SU-DHL-6 (cell line): ENCODE data around the gene FAIM.

Experiments
- H2AFZ ChIP-seq: fragments of 200-600 bp; sonication (generic); 2 replicates; pipeline ENCODE4 v1.6.1; 2014; ENCODE audit warnings: low read depth, mild to moderate bottlenecking, moderate library complexity, mixed read lengths, antibody characterized with exemption, low read length; ENCODE audit not compliant: severe bottlenecking
- H3F3A ChIP-seq: fragments of 200-600 bp; shearing (Covaris generic); 2 replicates; pipeline ENCODE4 v1.6.0; 2016; ENCODE audit warnings: antibody characterized with exemption, mild to moderate bottlenecking; ENCODE audit not compliant: insufficient read depth
- H3K27ac ChIP-seq: fragments of 200-600 bp; sonication (generic); 2 replicates; pipeline ENCODE4 v1.5.1; 2016; ENCODE audit warnings: low read depth, mild to moderate bottlenecking, low read length, moderate library complexity, mixed read lengths
- H3K27me3 ChIP-seq: fragments of 200-600 bp; sonication (generic), shearing (Covaris generic); 2 replicates; pipeline ENCODE4 v1.6.0; 2014; ENCODE audit warnings: mild to moderate bottlenecking, low read length
- H3K36me3 ChIP-seq: fragments of 200-600 bp; sonication (generic); 2 replicates; pipeline ENCODE4 v1.6.1; 2014; ENCODE audit warnings: mild to moderate bottlenecking, low read length, mixed read lengths
- H3K4me2 ChIP-seq: fragments of 300-600, 200-600 bp; shearing (Covaris generic), sonication (generic); 2 replicates; pipeline ENCODE4 v1.6.0; 2014; ENCODE audit warnings: low read length, low read depth, mild to moderate bottlenecking; ENCODE audit not compliant: poor library complexity, severe bottlenecking
- H3K4me3 ChIP-seq: fragments of 200-600 bp; sonication (generic); 2 replicates; pipeline ENCODE4 v1.5.1; 2014; ENCODE audit warnings: antibody characterized with exemption, low read length, mild to moderate bottlenecking, mixed read lengths; ENCODE audit not compliant: insufficient read depth, poor library complexity, severe bottlenecking
- H3K79me2 ChIP-seq: fragments of 200-600 bp; sonication (generic); 2 replicates; pipeline ENCODE4 v1.6.1; 2014; ENCODE audit warnings: mild to moderate bottlenecking, low read length, moderate library complexity; ENCODE audit not compliant: insufficient read depth
- H3K9ac ChIP-seq: fragments of 200-600 bp; sonication (generic); 2 replicates; pipeline ENCODE4 v1.7.0; 2014; ENCODE audit warnings: mild to moderate bottlenecking, low read length
- H3K9me2 ChIP-seq: fragments of 200-600 bp; sonication (generic); replicated peaks from 2 replicates; pipeline ENCODE4 v1.6.1; 2014; ENCODE audit warnings: low read length; ENCODE audit not compliant: insufficient read depth
- H3K9me3 ChIP-seq: fragments of 200-600 bp; sonication (generic); 2 replicates; pipeline ENCODE4 v1.6.1; 2014; ENCODE audit warnings: low read length, mixed read lengths; ENCODE audit not compliant: insufficient read depth
- H4K20me1 ChIP-seq: fragments of 200-600 bp; sonication (generic); 2 replicates; pipeline ENCODE4 v1.6.1; 2014; ENCODE audit warnings: low read depth, mild to moderate bottlenecking, antibody characterized with exemption, low read length, moderate library complexity, mixed read lengths
- EZH2phosphoT487 ChIP-seq: fragments of 200-600 bp; sonication (generic), shearing (Covaris generic); conservative IDR thresholded peaks from 2 replicates; pipeline ENCODE4 v1.6.1; 2018; ENCODE audit warnings: mild to moderate bottlenecking, antibody characterized with exemption, low read length, moderate library complexity, mixed read lengths
- TF ChIP-seq, protein P1 (sequence below): fragments of 200-600 bp; sonication (generic); IDR thresholded peaks from one replicate; pipeline ENCODE4 v1.5.1; 2017; ENCODE audit warnings: antibody characterized with exemption, mild to moderate bottlenecking, low read length, moderate library complexity; ENCODE audit not compliant: insufficient read depth, poor library complexity, severe bottlenecking

The FAIM gene

DNA sequence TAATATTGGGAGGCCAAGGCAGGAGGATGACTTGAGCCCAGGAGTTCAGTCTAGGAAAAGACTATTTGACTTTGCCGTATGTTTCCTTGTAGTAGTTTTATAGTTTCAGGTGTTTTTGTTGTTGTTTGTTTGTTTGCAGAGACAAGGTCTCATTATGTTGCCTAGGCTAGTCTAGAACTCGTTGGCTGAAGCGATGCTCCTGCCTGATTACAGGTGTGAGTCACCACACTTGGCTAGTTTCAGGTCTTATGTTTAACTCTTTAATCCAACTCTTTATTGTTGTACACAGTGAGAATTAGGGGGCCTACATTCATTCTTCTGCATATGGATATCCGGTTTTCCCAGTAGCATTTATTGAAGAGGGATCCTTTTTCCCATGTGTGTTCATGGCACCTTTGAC lies 32.0 kb downstream of the FAIM start:
- no peaks in the 10 kb centered on the region for H3K9me2 ChIP-seq
- H3K79me2 ChIP-seq: no peaks in the 10 kb centered on the region
- H3K4me3 ChIP-seq: no peak overlapping the region
- no peak overlapping the region for H3K27ac ChIP-seq
- H3K36me3 ChIP-seq: no peaks in the 10 kb centered on the region
- no peaks in the 10 kb centered on the region for H3K9me3 ChIP-seq
- H2AFZ ChIP-seq: no peak overlapping the region
- H3F3A ChIP-seq: no peaks in the 10 kb centered on the region
- TF ChIP-seq EZH2phosphoT487: no peak
- TF ChIP-seq, protein P1, sequence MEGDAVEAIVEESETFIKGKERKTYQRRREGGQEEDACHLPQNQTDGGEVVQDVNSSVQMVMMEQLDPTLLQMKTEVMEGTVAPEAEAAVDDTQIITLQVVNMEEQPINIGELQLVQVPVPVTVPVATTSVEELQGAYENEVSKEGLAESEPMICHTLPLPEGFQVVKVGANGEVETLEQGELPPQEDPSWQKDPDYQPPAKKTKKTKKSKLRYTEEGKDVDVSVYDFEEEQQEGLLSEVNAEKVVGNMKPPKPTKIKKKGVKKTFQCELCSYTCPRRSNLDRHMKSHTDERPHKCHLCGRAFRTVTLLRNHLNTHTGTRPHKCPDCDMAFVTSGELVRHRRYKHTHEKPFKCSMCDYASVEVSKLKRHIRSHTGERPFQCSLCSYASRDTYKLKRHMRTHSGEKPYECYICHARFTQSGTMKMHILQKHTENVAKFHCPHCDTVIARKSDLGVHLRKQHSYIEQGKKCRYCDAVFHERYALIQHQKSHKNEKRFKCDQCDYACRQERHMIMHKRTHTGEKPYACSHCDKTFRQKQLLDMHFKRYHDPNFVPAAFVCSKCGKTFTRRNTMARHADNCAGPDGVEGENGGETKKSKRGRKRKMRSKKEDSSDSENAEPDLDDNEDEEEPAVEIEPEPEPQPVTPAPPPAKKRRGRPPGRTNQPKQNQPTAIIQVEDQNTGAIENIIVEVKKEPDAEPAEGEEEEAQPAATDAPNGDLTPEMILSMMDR: no peak
- H4K20me1 ChIP-seq: no peaks in the 10 kb centered on the region
- H3K4me2 ChIP-seq: no peak overlapping the region
- no peak overlapping the region for H3K9ac ChIP-seq
- H3K27me3 ChIP-seq: no peaks in the 10 kb centered on the region

DNA sequence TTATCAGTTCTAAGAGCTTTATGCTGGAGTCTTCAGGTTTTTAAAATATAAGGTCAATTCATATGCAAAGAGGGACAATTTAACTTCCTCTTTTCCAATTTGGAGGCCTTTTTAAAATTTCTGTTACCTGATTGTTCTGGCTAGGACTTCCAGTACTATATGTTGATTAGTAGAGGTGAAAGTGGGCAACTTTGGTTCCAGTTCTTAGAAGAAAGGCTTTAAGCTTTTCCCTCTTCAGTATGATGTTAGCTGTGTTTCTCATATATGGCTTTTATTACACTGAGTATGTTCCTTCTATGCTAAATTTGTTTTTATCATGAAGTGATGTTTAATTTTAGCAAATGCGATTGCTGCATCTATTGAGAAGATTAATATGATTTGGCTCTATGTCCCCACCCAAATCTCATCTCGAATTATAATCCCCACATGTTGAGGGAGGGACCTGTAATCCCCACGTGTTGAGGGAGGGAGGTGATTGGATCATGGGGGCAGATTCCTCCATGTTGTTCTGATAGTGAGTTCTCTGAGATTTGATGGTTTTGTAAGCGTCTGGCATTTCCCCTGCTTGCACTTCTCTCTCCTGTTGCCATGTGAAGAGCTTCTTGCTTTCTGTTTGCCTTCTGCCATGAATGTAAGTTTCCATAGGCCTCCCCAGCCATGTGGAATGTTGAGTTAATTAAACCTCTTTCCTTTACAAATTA lies 33.8 kb downstream of the FAIM start:
- Histone ChIP-seq H3K9me3 (no peaks in the 10 kb centered on the region), H3K9me2 (no peaks in the 10 kb centered on the region), H3K36me3 (no peaks in the 10 kb centered on the region), H3K4me2 (no peak overlapping the region), H3K27ac (no peak overlapping the region), H3K4me3 (no peak overlapping the region), H3K79me2 (no peaks in the 10 kb centered on the region), H2AFZ (no peak overlapping the region), H3K9ac (no peak overlapping the region), H3K27me3 (no peaks in the 10 kb centered on the region), H4K20me1 (no peaks in the 10 kb centered on the region), H3F3A (no peaks in the 10 kb centered on the region)
- TF ChIP-seq EZH2phosphoT487: no peak
- TF ChIP-seq, protein P1: no peak

DNA sequence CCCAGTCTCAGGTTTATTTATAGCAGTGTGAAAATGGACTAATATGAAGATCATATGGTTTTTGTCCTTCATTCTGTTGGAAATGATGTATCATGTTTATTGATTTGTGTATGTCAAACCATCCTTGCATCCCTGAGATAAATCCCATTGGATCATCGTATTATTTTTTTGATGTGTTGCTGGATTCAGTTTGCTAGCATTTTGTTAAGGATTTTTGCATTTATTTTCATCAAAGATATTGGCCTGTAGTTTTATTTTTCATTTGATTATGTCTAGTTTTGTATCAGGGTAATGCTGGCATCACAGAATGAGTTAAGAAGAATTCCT lies 34.3 kb downstream of the FAIM start:
- Histone ChIP-seq H3K9me2 (no peaks in the 10 kb centered on the region), H3F3A (no peaks in the 10 kb centered on the region), H3K79me2 (no peaks in the 10 kb centered on the region), H3K27ac (no peak overlapping the region), H3K9ac (no peak overlapping the region), H4K20me1 (no peaks in the 10 kb centered on the region), H3K4me2 (no peak overlapping the region), H3K9me3 (no peaks in the 10 kb centered on the region), H3K4me3 (no peak overlapping the region), H2AFZ (no peak overlapping the region), H3K36me3 (no peaks in the 10 kb centered on the region), H3K27me3 (no peaks in the 10 kb centered on the region)
- TF ChIP-seq, protein P1: no peak
- no peak for TF ChIP-seq EZH2phosphoT487

DNA sequence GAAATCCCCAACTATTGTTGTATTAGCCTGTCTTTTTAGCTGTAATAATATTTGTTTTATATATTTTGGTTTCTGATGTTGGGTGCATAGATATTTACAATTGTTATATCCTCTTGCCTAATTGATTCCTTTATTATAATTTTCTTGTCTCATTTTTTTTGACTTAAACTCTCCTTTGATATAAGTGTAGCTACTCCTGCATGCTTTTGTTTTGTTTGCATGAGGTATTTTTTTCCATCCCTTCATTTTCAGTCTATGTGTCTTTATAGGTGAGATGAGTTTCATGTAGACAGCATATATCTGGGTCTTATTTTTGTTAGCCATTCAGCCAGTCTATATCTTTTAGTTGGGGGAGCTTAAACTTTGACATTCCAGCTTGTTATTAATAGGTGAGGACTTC lies 37.4 kb downstream of the FAIM start:
- H3K27ac ChIP-seq: no peak overlapping the region
- H3K4me2 ChIP-seq: no peak overlapping the region
- no peaks in the 10 kb centered on the region for H3K9me3 ChIP-seq
- no peak overlapping the region for H3K4me3 ChIP-seq
- no peak overlapping the region for H3K9ac ChIP-seq
- H3K36me3 ChIP-seq: 0 out of 2 replicates have a peak, but pooled peaks cover 9% of the 10 kb centered on the region
- TF ChIP-seq EZH2phosphoT487: no peak
- TF ChIP-seq, protein P1: no peak
- H4K20me1 ChIP-seq: no peaks in the 10 kb centered on the region
- no peak overlapping the region for H2AFZ ChIP-seq
- H3F3A ChIP-seq: no peaks in the 10 kb centered on the region
- no peaks in the 10 kb centered on the region for H3K9me2 ChIP-seq
- H3K27me3 ChIP-seq: no peaks in the 10 kb centered on the region
- H3K79me2 ChIP-seq: no peaks in the 10 kb centered on the region
